Activated T-cell treated with anti-CD3 and anti-CD28 coated beads, Interleukin-2, amount 50 U/mL, for 24 hours (primary cell): Measurements from ENCODE around the gene RANBP9.

Experiments
- DNase-seq: peaks from one replicate; pipeline ENCODE4 v3.0.0-alpha.2; 2020
- H3K27ac Mint-ChIP-seq: 2 replicates; pipeline ENCODE4 v1.8.0; 2020; ENCODE audit warnings: mild to moderate bottlenecking, mixed read lengths
- H3K27me3 Mint-ChIP-seq: 2 replicates; pipeline ENCODE4 v1.8.0; 2020; ENCODE audit warnings: mixed read lengths
- H3K36me3 Mint-ChIP-seq: 2 replicates; pipeline ENCODE4 v1.8.0; 2020; ENCODE audit warnings: low read depth, mixed read lengths
- H3K4me1 Mint-ChIP-seq: 2 replicates; pipeline ENCODE4 v1.8.0; 2020; ENCODE audit warnings: low read depth, mixed read lengths
- H3K4me3 Mint-ChIP-seq: 2 replicates; pipeline ENCODE4 v1.8.0; 2020; ENCODE audit warnings: mild to moderate bottlenecking, moderate library complexity, mixed read lengths
- H3K9me3 Mint-ChIP-seq: 2 replicates; pipeline ENCODE4 v1.8.0; 2020; ENCODE audit warnings: mixed read lengths

Gene RANBP9

DNA sequence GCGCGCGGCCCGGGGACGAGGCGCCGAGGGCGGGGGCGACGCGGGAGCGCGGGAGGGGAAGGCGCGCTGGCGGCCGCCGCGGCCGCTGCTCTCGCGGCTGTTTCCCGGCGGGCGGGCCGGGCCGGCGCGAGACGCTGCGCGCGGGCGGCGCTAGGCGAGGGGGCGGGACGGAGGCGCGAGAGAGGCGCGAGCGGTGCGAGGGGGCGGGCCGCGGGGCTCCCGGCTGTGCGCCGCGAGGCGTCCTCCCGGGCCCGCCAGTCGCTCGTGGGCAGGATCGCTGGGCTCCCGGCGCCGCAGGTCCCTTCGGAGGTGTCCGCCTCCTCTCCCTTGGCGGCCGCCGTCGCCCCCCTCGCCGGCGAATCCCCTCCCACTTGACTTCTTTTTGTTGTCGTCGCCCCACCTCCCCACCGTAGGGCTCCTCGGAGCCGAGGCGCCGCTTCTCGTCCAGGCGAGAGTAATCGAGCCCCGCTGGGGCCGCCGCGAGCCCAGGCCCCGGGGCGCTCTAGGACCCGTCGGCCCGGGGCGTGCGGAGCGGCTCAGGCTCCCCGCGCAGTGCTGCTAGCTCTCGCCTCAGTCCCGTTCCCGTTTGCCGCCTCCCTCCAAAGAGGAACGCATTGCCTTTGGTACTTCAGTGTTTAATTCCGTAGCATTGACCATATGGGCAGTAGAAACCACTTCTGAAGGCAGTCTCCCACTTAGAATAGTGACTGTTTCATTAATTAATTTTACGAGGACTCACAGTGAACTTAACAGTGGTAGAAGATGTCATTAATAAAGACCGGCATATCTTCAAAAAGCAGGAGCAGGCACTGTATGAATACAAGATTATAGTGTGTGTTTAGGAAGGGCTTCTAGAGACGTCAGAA is at the start of gene RANBP9:
TSS of gene RANBP9 (minus strand) at position 103 of the 866 bp plus-strand sequence. CDS start 330 bp downstream, outside the sequence.
- no peaks in the 10 kb centered on the region for H3K27me3 Mint-ChIP-seq
- peak; percentile 92 for DNase-seq
- H3K36me3 Mint-ChIP-seq = peaks cover 29% of the 10 kb centered on the region
- peaks cover 63% of the 10 kb centered on the region for H3K4me1 Mint-ChIP-seq
- H3K27ac Mint-ChIP-seq = peak within 1 kb of the TSS; percentile 93
- H3K4me3 Mint-ChIP-seq = peak within 1 kb of the TSS; percentile 93
- H3K9me3 Mint-ChIP-seq = peaks cover 7% of the 10 kb centered on the region

DNA sequence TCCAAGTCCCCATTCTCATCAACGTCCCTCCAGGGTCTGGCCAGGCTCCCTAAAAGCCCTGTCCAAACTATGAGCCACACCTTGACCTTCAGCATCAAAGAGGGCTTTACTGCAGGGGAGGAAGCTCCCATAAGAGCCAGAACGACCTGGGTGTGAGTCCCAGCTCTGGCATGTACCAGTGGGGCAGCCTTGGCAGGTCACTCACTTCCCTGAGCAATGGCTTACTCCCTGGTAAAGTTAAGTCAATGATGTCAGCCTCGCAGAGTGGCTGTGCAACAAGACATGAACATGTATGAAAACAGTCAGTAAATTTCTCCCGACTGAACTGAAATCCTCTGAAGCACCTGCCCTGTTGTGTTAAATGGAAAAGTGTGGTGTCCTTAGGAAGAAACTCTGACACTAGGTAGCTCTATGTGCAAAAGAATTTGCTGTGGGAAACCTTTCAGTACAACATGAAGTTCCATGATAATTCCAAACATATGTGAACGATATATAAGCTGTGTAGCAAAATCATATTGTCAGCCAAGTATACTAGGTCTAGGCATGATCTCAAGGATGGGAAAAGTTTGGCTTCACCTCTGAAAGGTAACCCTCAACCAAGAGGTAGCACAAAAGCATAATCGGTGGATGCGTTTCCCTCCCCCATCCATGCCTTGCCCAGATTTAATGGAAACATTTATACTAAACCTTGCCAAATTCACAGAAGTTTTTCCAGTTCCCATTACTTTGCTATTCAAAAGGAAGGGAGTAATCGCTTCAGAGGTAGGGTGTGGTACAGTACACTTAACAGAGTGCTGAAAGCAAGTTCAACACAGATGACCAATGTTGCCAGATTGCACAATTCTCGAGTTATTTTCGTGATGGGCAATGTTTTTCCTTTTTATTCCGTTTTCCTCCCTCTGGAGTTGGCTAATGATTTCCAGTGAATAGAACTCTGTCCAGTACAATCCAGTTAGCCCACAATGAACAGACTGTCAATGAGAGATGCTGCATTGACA is 49.0 kb upstream of the RANBP9 start:
- no peak overlapping the region for H3K27ac Mint-ChIP-seq
- no peak for DNase-seq
- H3K9me3 Mint-ChIP-seq = peaks cover 11% of the 10 kb centered on the region
- H3K27me3 Mint-ChIP-seq = no peaks in the 10 kb centered on the region
- H3K36me3 Mint-ChIP-seq = no peaks in the 10 kb centered on the region
- H3K4me1 Mint-ChIP-seq = peaks cover 32% of the 10 kb centered on the region
- H3K4me3 Mint-ChIP-seq = no peak overlapping the region

DNA sequence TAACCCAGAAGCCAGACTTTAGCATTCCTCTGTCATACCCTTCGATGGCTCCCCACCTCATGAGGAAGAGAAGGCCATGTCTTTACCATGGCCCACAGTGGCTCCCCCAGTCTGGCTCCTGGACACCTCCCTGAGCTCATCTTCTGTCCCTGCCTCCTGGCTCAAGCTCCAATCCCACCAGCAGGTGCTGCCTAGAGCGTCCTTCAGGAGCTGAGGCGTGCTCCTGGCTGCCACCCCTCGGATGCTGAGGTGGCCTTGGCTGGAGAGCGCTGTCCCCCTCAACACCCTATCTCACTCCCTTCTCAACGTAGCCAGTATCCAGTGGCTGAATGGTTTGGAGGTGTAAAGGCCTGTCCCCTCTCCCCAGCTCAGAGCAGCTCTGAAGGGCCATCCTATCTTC is 47.4 kb upstream of the RANBP9 start:
- H3K27me3 Mint-ChIP-seq = no peaks in the 10 kb centered on the region
- H3K4me1 Mint-ChIP-seq = peaks cover 28% of the 10 kb centered on the region
- no peak overlapping the region for H3K4me3 Mint-ChIP-seq
- DNase-seq = no peak
- peaks cover 9% of the 10 kb centered on the region for H3K9me3 Mint-ChIP-seq
- no peak overlapping the region for H3K27ac Mint-ChIP-seq
- H3K36me3 Mint-ChIP-seq = no peaks in the 10 kb centered on the region

DNA sequence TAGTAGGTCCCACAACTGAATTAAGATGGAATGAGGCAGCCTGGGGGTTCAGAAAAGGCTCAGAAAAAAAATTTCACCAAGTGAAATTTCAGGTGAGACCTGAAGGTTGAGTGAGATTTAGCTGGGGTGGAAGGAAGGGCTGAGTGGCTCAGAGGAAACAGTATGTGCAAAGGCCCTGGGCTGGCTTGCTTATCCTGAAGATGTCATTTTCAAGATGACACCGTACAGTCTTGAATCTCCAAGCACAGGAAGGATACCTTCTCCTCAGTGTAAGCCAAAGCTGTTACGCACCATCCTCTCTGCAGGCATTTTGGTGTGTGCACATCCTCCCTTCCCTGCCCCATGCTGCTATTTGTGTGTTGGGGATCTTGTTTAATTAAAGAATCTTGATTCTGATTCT is 43.0 kb upstream of the RANBP9 start:
- no peaks in the 10 kb centered on the region for H3K9me3 Mint-ChIP-seq
- H3K4me3 Mint-ChIP-seq = no peak overlapping the region
- H3K4me1 Mint-ChIP-seq = peaks cover 5% of the 10 kb centered on the region
- no peak overlapping the region for H3K27ac Mint-ChIP-seq
- no peak for DNase-seq
- no peaks in the 10 kb centered on the region for H3K36me3 Mint-ChIP-seq
- H3K27me3 Mint-ChIP-seq = no peaks in the 10 kb centered on the region

DNA sequence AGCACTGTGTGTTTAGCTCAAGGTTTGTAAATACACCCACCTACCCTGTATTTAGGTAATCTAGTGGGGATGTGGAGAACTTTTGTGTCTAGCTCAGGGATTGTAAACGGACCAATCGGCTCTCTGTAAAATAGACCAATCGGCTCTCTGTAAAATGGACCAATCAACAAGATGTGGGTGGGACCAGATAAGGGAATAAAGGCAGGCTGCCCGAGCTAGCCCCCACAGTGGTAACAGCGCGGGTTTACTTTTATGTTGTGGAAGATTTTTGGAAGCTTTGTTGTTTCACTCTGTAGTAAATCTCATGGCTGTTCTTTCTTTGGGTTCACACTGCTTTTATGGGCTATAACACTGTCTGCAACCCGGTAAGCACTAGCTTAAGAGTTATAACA is 32.1 kb upstream of the RANBP9 start:
- no peaks in the 10 kb centered on the region for H3K9me3 Mint-ChIP-seq
- no peak overlapping the region for H3K27ac Mint-ChIP-seq
- no peak overlapping the region for H3K4me3 Mint-ChIP-seq
- no peaks in the 10 kb centered on the region for H3K36me3 Mint-ChIP-seq
- no peaks in the 10 kb centered on the region for H3K27me3 Mint-ChIP-seq
- peaks cover 16% of the 10 kb centered on the region for H3K4me1 Mint-ChIP-seq
- DNase-seq = no peak

DNA sequence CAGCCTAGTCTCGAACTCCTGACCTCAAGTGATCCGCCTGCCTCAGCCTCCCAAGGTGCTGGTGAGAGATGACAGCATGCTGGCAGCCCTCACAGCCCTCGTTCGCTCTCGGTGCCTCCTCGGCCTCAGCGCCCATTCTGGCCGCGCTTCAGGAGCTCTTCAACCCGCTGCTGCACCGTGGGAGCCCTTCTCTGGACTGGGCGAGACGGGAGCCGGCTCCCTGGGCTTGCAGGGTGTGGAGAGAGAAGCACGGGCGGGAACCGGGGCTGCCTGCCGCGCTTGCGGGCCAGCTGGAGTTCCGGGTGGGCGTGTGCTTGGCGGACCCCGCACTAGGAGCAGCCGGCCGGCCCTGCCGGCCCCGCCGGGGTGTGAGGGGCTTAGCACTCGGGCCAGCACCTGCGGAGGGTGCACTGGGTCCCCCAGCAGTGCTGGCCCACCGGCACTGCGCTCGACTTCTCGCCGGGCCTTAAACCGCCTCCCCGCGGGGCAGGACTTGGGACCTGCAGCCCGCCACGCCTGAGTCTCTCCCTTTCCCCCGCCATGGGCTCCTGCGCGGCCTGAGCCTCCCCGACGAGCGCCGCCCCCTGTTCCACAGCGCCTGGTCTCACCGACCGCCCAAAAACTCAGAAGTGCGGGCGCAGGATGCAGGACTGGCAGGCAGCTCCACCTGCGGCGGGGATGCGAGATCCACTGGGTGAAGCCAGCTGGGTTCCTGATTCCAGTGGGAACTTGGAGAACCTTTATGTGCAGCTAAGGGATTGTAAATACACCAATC is 31.5 kb upstream of the RANBP9 start:
- Mint-ChIP-seq H3K27ac (no peak overlapping the region), H3K9me3 (no peaks in the 10 kb centered on the region), H3K4me3 (peak overlapping the region; percentile 46)

DNA sequence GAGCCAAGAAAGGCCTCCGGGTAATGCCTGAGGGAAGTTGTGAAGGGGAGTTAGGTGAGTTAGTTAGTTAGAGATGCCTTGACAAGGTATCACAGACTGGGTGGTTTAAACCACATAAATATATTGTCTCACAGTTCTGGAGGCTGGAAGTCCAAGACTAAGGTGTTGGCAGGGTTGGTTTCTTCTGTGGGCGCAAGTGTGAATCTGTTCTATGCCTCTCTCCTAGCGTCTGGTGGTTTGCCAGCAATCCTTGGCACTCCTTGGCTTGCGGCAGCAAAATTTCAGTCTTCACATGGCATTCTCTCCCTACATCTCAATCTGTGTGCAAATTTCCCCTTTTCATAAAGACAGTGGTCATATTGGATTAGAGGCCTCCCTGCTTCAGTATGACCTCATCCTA is 29.7 kb upstream of the RANBP9 start:
- peaks cover 3% of the 10 kb centered on the region for H3K4me1 Mint-ChIP-seq
- H3K36me3 Mint-ChIP-seq = no peaks in the 10 kb centered on the region
- H3K27me3 Mint-ChIP-seq = no peaks in the 10 kb centered on the region
- no peak for DNase-seq
- no peaks in the 10 kb centered on the region for H3K9me3 Mint-ChIP-seq
- no peak overlapping the region for H3K27ac Mint-ChIP-seq
- H3K4me3 Mint-ChIP-seq = no peak overlapping the region

More for the DNA sequence above, 31.5 kb upstream of the RANBP9 start:
- Mint-ChIP-seq H3K4me1 (peaks cover 13% of the 10 kb centered on the region), H3K36me3 (no peaks in the 10 kb centered on the region), H3K27me3 (no peaks in the 10 kb centered on the region)
- DNase-seq = no peak

DNA sequence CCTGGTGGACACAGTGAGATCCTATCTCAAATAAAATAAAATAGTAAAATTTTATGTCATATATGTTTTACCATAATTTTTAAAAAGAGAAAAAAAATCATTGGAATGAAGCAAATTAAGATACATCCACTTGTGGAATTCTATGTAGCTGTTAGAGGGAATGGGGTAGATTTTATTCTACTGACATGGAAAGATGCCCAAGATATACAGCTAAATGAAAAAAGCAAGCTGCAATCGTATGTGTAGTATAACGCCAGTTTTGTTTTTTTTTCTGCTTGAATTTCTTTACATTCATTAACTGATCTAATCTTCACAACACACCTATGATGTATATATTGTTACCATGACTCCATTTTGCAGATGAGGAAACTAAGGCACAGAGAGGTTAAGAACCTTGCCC is 23.4 kb upstream of the RANBP9 start:
- DNase-seq = no peak
- Mint-ChIP-seq H3K36me3 (no peaks in the 10 kb centered on the region), H3K27ac (no peak overlapping the region), H3K4me3 (no peak overlapping the region), H3K9me3 (no peaks in the 10 kb centered on the region), H3K4me1 (peaks cover 2% of the 10 kb centered on the region), H3K27me3 (peaks cover 6% of the 10 kb centered on the region)

DNA sequence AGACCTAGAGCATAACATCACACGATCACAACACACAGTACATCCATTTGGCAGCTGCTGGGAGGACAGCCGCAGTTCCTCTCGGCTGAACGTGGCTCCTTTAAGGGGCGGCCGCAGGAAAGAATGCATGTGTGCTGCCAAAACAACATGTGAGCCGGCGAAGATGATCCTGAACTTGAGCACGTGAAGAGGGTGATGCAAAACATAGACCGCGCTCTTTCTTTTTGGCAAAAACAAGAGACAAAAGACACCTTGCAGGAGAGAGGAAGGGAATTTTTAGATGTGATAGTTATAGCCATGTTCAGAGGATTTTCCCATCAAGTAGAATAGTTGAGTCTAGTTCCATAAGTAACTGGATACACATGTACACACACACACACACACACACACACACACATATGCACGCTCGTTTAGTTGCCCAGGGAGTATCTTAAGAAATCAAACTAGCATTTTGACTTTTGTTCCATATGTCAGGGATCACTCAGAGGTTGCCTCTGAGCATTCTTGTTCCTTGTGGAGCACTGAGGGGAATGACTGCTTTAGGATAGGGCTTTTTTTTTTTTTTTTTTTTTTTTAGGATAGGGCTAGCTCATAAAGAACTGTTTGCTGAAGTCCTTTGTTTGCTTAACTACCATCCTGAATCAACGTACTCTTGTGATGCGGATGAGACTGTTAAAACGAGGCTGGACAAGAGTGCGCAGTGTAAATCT is 21.7 kb upstream of the RANBP9 start:
- Mint-ChIP-seq H3K27ac (no peak overlapping the region), H3K27me3 (peaks cover 6% of the 10 kb centered on the region), H3K9me3 (no peaks in the 10 kb centered on the region), H3K4me1 (peaks cover 9% of the 10 kb centered on the region), H3K36me3 (no peaks in the 10 kb centered on the region), H3K4me3 (no peak overlapping the region)
- no peak for DNase-seq

DNA sequence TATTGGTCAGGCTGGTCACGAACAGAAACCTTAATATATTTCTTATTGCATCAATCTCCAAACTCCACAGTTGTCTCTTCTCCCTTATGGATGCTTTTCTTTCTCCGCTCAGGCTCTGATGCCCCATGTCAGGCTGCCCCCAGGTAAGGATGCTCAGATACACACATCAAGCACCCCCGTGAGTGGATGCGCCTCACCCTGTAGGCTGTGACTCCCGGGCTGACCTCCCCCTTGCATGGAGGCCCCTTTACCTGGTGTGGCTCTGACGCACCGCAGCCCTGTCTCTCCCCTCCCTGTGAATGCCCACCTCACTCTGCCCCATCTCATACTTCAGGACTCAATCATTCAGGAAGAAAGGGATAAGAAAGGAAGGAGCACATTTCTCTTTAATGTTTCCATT is 19.1 kb upstream of the RANBP9 start:
- Mint-ChIP-seq H3K4me1 (peaks cover 20% of the 10 kb centered on the region), H3K36me3 (no peaks in the 10 kb centered on the region)

DNA sequence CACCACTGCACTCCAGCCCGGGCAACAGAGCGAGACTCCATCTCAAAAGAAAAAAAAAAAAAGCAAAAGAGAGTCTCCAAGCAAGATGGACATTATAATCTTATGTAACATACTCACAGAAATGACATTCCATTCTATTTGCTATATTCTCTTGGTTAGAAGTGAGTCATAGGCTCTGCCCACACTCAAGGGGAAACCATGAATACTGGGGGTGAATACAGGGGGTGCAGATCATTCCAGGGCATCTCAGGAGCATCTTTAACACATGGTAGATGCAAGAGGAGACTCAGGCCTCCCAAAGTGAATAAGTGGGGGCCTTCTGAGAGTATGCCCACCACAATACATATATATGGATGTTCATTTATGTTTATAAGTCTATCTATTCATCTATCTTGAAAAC is 18.3 kb upstream of the RANBP9 start:
- H3K36me3 Mint-ChIP-seq = no peaks in the 10 kb centered on the region
- peaks cover 6% of the 10 kb centered on the region for H3K27me3 Mint-ChIP-seq
- H3K4me1 Mint-ChIP-seq = peaks cover 28% of the 10 kb centered on the region
- no peaks in the 10 kb centered on the region for H3K9me3 Mint-ChIP-seq
- no peak overlapping the region for H3K4me3 Mint-ChIP-seq
- no peak overlapping the region for H3K27ac Mint-ChIP-seq
- no peak for DNase-seq

More for the DNA sequence above, 19.1 kb upstream of the RANBP9 start:
- DNase-seq = no peak
- Mint-ChIP-seq H3K27me3 (peaks cover 6% of the 10 kb centered on the region), H3K27ac (no peak overlapping the region), H3K9me3 (no peaks in the 10 kb centered on the region), H3K4me3 (no peak overlapping the region)

DNA sequence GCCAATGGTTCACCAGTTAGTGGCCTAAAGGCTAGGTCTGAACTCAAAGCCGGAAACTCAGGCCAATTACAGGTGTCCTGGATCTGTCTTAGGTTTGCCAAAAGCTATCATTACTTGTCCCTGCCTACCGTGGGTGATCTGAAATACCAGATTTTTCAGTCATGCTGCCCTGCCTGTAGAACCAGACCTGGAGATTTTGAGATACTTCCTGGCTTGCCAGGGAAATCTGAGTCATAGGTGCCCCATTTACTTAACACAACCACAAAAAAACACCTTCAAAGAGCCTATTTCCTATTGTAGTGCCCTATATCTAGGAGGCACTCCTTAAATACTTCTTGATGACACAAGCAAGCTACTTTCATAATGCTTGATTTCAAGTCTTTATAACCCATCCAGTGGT is 13.9 kb upstream of the RANBP9 start:
- Mint-ChIP-seq H3K4me1 (peaks cover 46% of the 10 kb centered on the region), H3K9me3 (no peaks in the 10 kb centered on the region), H3K36me3 (no peaks in the 10 kb centered on the region), H3K27me3 (no peaks in the 10 kb centered on the region), H3K27ac (peak overlapping the region; percentile 74), H3K4me3 (no peak overlapping the region)
- DNase-seq = no peak

DNA sequence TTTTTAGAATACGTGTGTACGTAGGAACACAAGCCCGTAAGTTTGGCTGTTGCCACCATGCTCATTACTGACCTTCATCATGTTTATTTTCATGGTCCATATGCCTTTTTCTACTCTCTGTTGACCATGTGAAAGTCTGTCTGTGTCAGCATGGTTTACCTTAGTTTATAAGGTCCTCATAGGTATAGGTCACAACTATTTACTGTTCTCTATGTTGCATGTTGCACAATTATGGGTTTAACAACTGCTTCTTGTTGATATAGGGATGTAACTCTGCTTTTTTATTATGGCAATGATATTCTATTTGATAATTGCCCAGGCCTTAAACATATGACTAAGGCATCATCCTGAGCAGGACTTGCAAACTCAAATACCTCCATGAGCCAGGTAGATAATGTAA is 13.4 kb upstream of the RANBP9 start:
- peak overlapping the region; percentile 74 for H3K27ac Mint-ChIP-seq
- no peaks in the 10 kb centered on the region for H3K27me3 Mint-ChIP-seq
- H3K4me3 Mint-ChIP-seq = no peak overlapping the region
- H3K9me3 Mint-ChIP-seq = no peaks in the 10 kb centered on the region
- peaks cover 44% of the 10 kb centered on the region for H3K4me1 Mint-ChIP-seq
- no peaks in the 10 kb centered on the region for H3K36me3 Mint-ChIP-seq
- no peak for DNase-seq

DNA sequence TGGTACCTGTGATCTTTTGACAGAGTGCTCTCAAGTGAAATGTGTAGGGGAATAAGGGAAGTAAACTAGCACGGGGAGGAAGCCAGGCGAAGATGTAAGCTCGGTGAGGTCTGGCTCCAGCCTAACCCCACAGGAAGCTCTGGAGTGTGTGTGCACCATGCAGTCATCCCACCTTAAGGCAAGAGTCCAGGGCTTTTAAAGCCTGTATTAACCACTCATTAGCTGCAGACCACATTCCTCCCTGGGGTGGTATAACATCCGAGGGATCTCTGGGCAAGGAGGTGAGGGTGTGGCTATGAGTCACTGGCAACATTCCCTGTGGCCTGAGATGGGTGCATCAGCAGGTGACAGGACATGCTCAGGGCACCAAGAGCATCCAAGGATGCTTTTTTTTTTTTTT is 12.5 kb upstream of the RANBP9 start:
- Mint-ChIP-seq H3K9me3 (no peaks in the 10 kb centered on the region), H3K4me3 (no peak overlapping the region), H3K4me1 (peaks cover 37% of the 10 kb centered on the region), H3K36me3 (no peaks in the 10 kb centered on the region), H3K27ac (no peak overlapping the region), H3K27me3 (no peaks in the 10 kb centered on the region)
- no peak for DNase-seq
